Brain microvascular endothelial cell (primary cell): ENCODE measurements around the gene PTPRQ.

Experiments used
- DNase-seq: peaks from one replicate; pipeline ENCODE4 v3.0.0-alpha.2; 2020
- H3K27ac ChIP-seq: fragments of 250-450 bp; sonication (Bioruptor Pico); 2 replicates; pipeline ENCODE4 v1.5.1; 2020; ENCODE audit warnings: mild to moderate bottlenecking, moderate library complexity
- H3K27me3 ChIP-seq: fragments of 250-450 bp; sonication (Bioruptor Pico); replicated peaks from 2 replicates; pipeline ENCODE4 v1.5.1; 2020; ENCODE audit warnings: mild to moderate bottlenecking
- H3K36me3 ChIP-seq: fragments of 250-450 bp; sonication (Bioruptor Pico); replicated peaks from 2 replicates; pipeline ENCODE4 v1.5.1; 2020; ENCODE audit warnings: mild to moderate bottlenecking
- H3K4me3 ChIP-seq: 2 replicates; pipeline ENCODE4 v1.5.1; 2011; ENCODE audit warnings: low read depth, mild to moderate bottlenecking, control low read depth, low read length, moderate library complexity
- in situ Hi-C: cut with HindIII; loops from 2 replicates; pipeline ENCODE4 v1.10.0; 2017; ENCODE audit warnings: low sequenced_read_pairs, low pct_ligation_motif_present
- TF ChIP-seq, protein P1 (sequence below): IDR thresholded peaks from 2 replicates; pipeline ENCODE4 v1.5.1; 2011; ENCODE audit warnings: low read depth, mild to moderate bottlenecking, moderate library complexity, low read length, control low read depth, inconsistent platforms; ENCODE audit errors: missing control alignments

The PTPRQ gene

GRCh38 chr12:80711866-80712265, 267.8 kb downstream of the PTPRQ start:
- in situ Hi-C loops = no loop called here

DNA sequence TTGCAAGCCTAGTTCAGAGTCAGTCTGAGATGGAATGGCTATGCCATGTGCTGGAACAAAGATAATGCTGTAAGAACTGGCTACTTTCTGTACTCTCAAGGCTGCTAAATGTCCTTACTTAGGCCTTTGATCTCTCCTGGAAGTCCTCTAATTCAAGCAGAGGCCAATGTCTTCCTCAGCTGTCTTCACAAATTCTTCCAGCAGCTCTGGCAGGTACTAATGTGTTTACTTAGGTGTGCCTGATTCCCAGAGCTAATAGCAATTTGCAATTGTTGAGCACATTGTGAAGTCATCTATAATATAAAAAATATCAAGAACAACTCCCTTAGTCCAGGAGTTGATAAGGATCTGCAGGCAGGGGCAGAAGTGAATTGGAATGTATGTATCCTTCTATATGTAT, 268.8 kb downstream of the PTPRQ start:
- H3K36me3 ChIP-seq = no peaks in the 10 kb centered on the region
- in situ Hi-C loops = no loop called here
- TF ChIP-seq, protein P1, sequence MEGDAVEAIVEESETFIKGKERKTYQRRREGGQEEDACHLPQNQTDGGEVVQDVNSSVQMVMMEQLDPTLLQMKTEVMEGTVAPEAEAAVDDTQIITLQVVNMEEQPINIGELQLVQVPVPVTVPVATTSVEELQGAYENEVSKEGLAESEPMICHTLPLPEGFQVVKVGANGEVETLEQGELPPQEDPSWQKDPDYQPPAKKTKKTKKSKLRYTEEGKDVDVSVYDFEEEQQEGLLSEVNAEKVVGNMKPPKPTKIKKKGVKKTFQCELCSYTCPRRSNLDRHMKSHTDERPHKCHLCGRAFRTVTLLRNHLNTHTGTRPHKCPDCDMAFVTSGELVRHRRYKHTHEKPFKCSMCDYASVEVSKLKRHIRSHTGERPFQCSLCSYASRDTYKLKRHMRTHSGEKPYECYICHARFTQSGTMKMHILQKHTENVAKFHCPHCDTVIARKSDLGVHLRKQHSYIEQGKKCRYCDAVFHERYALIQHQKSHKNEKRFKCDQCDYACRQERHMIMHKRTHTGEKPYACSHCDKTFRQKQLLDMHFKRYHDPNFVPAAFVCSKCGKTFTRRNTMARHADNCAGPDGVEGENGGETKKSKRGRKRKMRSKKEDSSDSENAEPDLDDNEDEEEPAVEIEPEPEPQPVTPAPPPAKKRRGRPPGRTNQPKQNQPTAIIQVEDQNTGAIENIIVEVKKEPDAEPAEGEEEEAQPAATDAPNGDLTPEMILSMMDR = no peak
- no peak overlapping the region for H3K4me3 ChIP-seq
- no peak overlapping the region for H3K27ac ChIP-seq
- no peak for DNase-seq
- no peaks in the 10 kb centered on the region for H3K27me3 ChIP-seq

More at GRCh38 chr12:80711866-80712265, 267.8 kb downstream of the PTPRQ start:
- no peaks in the 10 kb centered on the region for H3K27me3 ChIP-seq
- TF ChIP-seq, protein P1 = no peak
- DNase-seq = no peak
- no peak overlapping the region for H3K27ac ChIP-seq
- no peak overlapping the region for H3K4me3 ChIP-seq
- no peaks in the 10 kb centered on the region for H3K36me3 ChIP-seq

DNA sequence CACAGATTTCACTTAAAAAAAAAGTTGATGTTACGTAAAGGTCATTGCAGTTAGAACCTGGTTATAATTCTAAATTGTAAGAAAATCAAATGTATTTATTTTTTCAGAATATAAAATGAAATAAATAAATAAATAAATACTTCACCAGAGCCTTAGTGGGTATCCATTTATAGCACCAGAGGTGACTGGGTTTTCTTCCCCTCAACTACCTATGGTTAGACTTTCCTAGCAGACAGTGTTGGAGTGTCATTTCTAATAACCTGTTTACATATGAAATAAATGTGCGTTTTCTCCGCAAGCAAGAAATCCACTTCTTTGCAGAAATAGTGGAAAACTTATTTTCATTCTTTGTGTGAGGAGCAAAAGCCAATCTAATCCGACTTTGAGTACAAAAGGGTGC, 269.4 kb downstream of the PTPRQ start:
- in situ Hi-C loops = no loop called here
- Histone ChIP-seq H3K27me3 (no peaks in the 10 kb centered on the region), H3K4me3 (no peak overlapping the region), H3K27ac (no peak overlapping the region), H3K36me3 (no peaks in the 10 kb centered on the region)
- no peak for DNase-seq
- TF ChIP-seq, protein P1 = no peak

DNA sequence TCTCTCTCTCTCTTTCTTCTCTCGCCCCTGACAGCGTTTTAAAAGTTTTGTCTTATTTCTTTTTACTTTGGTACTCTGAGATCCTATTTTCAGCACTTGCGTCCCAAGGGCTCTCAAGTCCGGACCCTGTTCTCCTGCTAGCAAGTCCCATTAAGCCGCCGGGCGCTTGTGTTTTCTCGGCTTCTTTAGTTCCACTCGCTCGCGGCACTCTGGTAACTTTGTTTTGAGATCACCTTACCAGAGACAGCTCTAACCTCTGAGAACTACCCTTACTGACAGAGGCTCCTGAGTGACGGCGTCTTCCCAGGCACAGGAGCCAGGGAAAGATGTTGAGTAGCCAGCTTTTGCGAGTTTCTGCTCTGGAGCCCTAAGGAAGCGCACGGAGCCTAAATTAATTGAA, 270.0 kb downstream of the PTPRQ start:
- in situ Hi-C loops = no loop called here
- TF ChIP-seq, protein P1 = no peak
- no peak for DNase-seq
- Histone ChIP-seq H3K36me3 (no peaks in the 10 kb centered on the region), H3K27ac (no peak overlapping the region), H3K4me3 (peak overlapping the region; percentile 41), H3K27me3 (no peaks in the 10 kb centered on the region)

DNA sequence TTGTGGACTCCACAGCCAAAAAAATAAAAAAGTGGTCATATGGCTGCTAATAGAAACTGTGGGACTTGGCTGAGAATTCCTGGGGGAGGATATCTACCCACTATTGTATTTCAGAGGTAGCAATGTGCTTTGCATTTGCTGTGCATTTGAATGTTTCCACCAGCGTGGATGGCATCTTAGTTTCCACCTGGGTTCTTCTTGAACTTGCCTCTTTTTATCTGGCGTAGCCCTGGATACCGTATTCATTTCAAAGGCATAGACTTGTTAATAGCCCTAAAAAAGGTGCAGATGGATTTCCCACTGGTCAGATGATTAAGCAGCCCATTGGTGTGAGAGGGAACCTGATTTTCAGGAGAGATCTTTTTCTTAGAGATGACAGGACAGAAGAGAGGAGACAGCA, 270.8 kb downstream of the PTPRQ start:
- DNase-seq = no peak
- in situ Hi-C loops = no loop called here
- H3K4me3 ChIP-seq = no peak overlapping the region
- no peaks in the 10 kb centered on the region for H3K36me3 ChIP-seq
- no peak overlapping the region for H3K27ac ChIP-seq
- H3K27me3 ChIP-seq = no peaks in the 10 kb centered on the region
- TF ChIP-seq, protein P1 = no peak

- in situ Hi-C loops = no loop called here
- no peak overlapping the region for H3K4me3 ChIP-seq
Measured at GRCh38 chr12:80715713-80716249, 271.7 kb downstream of the PTPRQ start.

More at GRCh38 chr12:80715713-80716249, 271.7 kb downstream of the PTPRQ start:
- TF ChIP-seq, protein P1 = no peak
- no peak for DNase-seq
- Histone ChIP-seq H3K27ac (no peak overlapping the region), H3K27me3 (no peaks in the 10 kb centered on the region), H3K36me3 (no peaks in the 10 kb centered on the region)
